Measurements from ENCODE around the gene CLCN3. TPM values are rescaled to one million over a fixed set of nuclear protein-coding genes. Genes with fewer than 3 reads are reported as not detected.
A peak's percentile ranks its signal among the peaks of the same experiment; 100 is the strongest.

The CLCN3 gene
- total and polyA plus RNA-seq, 12 donors: 11.9 to 106 (median 61.5) TPM

GRCh38 chr4:169627307-169627706 lies 6.9 kb downstream of the CLCN3 start:
- intact Hi-C loops (cut with DNase I): no loop called here
- peaks cover 6 to 13% of the 10 kb centered on the region in 2 donors for H3K4me1 ChIP-seq (replicated peaks in 1 of 2)
- H3K4me3 ChIP-seq: no peak overlapping the region
- H3K27me3 ChIP-seq: no peaks in the 10 kb centered on the region
- WGBS, 4 donors: 86 to 94% (median 91%) methylated on average over 1 of the region's 1 CpG
- H3K27ac ChIP-seq: peak overlapping the region in 1 of 5 donors; percentile 19
- TF ChIP-seq CTCF (IDR thresholded peaks at IDR 0.05): no peak
- TF ChIP-seq POLR2A (IDR thresholded peaks at IDR 0.05): no peak
- no peak for DNase-seq
- no peaks in the 10 kb centered on the region for H3K36me3 ChIP-seq (replicated peaks in 1 of 2)
- H3K9me3 ChIP-seq (replicated peaks in 1 of 3): no peaks in the 10 kb centered on the region

- Histone ChIP-seq H3K9me3 (replicated peaks in 1 of 3) (no peaks in the 10 kb centered on the region), H3K27ac (no peak overlapping the region), H3K4me3 (no peak overlapping the region), H3K4me1 (replicated peaks in 1 of 2) (peaks cover 0 to 4% of the 10 kb centered on the region in 2 donors), H3K36me3 (replicated peaks in 1 of 2) (no peaks in the 10 kb centered on the region), H3K27me3 (no peaks in the 10 kb centered on the region)
- TF ChIP-seq POLR2A (IDR thresholded peaks at IDR 0.05): no peak
- TF ChIP-seq CTCF (IDR thresholded peaks at IDR 0.05): no peak
- intact Hi-C loops (cut with DNase I): no loop called here
- WGBS, 4 donors: 84 to 91% (median 88%) methylated on average over 2 of the region's 2 CpGs
- no peak for DNase-seq
These were observed 8.2 kb downstream of the CLCN3 start for GRCh38 chr4:169628579-169628978.

GRCh38 chr4:169630069-169630468 lies 9.7 kb downstream of the CLCN3 start:
- 91 to 99% (median 98%) methylated on average over 3 of the region's 3 CpGs for WGBS, 4 donors
- no peak for TF ChIP-seq CTCF (IDR thresholded peaks at IDR 0.05)
- TF ChIP-seq POLR2A (IDR thresholded peaks at IDR 0.05): no peak
- Histone ChIP-seq H3K9me3 (replicated peaks in 1 of 3) (no peaks in the 10 kb centered on the region), H3K36me3 (replicated peaks in 1 of 2) (no peaks in the 10 kb centered on the region), H3K27ac (no peak overlapping the region), H3K27me3 (no peaks in the 10 kb centered on the region), H3K4me3 (no peak overlapping the region), H3K4me1 (replicated peaks in 1 of 2) (peaks cover 0 to 4% of the 10 kb centered on the region in 2 donors)
- intact Hi-C loops (cut with DNase I): no loop called here
- DNase-seq: no peak

GRCh38 chr4:169632896-169633295 lies 12.5 kb downstream of the CLCN3 start:
- Histone ChIP-seq H3K9me3 (replicated peaks in 1 of 3) (no peaks in the 10 kb centered on the region), H3K4me3 (no peak overlapping the region), H3K4me1 (replicated peaks in 1 of 2) (no peaks in the 10 kb centered on the region), H3K27me3 (no peaks in the 10 kb centered on the region), H3K27ac (no peak overlapping the region), H3K36me3 (replicated peaks in 1 of 2) (no peaks in the 10 kb centered on the region)
- no peak for DNase-seq
- no peak for TF ChIP-seq POLR2A (IDR thresholded peaks at IDR 0.05)
- TF ChIP-seq CTCF (IDR thresholded peaks at IDR 0.05): no peak
- intact Hi-C loops (cut with DNase I): no loop called here
- 90 to 95% (median 92%) methylated on average over 11 of the region's 11 CpGs for WGBS, 4 donors
